Measurements from ENCODE around the gene CCDC138. TPM values are rescaled to one million over a fixed set of nuclear protein-coding genes. Genes with fewer than 3 reads are reported as not detected.
"Not testable (repeated sequence)": the region's sequence is repeated elsewhere in the genome, so short reads cannot be mapped to it uniquely, and the experiment has no call there.

CCDC138 gene
- total RNA-seq = 3.8 TPM
- long read RNA-seq, partial matches to known transcripts = 2 of 9 reads
- long read RNA-seq, other reads (novel, unspliced or antisense) = 4 of 9 reads

DNA sequence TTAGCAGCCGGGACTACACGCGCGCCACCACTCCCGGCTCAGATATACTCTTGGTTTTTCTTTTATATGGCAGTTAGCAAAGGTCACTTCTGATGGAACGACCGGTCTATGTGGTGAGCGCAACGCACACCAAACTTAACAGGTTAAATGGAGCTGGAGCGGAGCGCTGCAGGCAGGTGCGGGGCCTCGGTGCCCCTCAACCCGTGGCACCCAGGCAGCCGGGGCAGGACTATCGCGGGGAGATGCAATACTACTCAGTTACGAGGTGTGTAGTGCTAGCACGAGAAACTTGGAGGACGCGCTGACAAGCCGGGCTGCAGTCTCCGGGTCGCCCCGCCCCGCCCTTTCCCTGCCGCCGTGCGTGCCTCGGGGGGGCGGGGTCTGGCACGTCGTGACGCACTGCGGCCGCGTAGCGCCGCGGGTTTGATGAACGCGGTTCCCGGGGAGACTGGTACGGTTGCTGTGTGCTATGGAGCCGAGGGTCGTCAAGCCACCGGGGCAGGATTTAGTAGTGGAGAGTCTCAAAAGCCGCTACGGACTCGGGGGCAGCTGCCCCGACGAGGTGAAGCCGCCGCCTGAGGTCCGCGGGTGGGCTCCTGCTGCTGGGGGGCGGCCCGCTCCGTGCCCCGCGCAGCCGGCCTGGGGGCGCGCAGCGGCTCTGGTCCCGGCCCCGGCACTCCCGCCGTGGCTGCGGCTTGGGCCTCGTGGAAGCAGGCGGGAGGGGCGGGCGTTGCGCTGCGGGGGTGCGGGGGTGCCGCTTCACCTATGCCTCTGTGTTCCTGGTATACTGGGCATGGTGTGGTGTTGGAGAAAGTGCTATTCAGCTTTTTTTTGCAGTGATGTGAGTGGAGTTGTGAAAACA, at the start of gene CCDC138:
Gene CCDC138 (plus strand): TSS at position 418 of the 862 bp plus-strand sequence. CDS start 52 bp downstream, at position 470.
- DNase-seq (ENCODE audit: low spot score) = peak; percentile 95

DNA sequence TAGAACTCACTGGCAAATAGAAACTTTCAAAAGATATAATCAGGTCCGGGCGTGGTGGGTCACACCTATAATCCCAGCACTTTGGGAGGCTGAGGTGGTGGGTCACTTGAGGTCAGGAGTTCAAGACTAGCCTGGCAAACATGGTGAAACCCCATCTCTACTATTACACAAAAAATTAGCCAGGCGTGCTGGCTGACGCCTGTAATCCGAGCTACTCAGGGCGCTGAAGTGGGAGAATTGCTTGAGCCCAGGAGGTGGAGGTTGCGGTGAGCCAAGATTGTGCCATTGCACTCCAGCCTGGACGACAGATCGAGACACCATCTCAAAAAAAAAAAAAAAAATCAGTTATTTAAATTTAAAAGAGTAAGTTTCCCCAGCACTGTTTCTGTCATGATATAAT, 28.6 kb upstream of the CCDC138 start:
- not testable (repeated sequence) for DNase-seq (ENCODE audit: low spot score)

- DNase-seq (ENCODE audit: low spot score) = not testable (repeated sequence)
Observed at GRCh38 chr2:108762618-108763017, 24.0 kb upstream of the CCDC138 start.

DNA sequence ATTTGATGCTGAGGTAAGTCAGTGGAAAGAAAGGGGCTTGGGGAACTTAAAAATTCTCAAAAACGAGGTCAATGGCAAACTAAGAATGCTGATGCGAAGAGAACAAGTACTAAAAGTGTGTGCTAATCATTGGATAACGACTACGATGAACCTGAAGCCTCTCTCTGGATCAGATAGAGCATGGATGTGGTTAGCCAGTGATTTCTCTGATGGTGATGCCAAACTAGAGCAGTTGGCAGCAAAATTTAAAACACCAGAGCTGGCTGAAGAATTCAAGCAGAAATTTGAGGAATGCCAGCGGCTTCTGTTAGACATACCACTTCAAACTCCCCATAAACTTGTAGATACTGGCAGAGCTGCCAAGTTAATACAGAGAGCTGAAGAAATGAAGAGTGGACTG, 19.9 kb upstream of the CCDC138 start:
- DNase-seq (ENCODE audit: low spot score) = not testable (repeated sequence)

DNA sequence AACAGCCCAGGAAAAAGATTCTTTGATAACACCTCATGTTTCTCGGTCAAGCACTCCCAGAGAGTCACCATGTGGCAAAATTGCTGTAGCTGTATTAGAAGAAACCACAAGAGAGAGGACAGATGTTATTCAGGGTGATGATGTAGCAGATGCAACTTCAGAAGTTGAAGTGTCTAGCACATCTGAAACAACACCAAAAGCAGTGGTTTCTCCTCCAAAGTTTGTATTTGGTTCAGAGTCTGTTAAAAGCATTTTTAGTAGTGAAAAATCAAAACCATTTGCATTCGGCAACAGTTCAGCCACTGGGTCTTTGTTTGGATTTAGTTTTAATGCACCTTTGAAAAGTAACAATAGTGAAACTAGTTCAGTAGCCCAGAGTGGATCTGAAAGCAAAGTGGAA, 18.7 kb upstream of the CCDC138 start:
- not testable (repeated sequence) for DNase-seq (ENCODE audit: low spot score)

DNA sequence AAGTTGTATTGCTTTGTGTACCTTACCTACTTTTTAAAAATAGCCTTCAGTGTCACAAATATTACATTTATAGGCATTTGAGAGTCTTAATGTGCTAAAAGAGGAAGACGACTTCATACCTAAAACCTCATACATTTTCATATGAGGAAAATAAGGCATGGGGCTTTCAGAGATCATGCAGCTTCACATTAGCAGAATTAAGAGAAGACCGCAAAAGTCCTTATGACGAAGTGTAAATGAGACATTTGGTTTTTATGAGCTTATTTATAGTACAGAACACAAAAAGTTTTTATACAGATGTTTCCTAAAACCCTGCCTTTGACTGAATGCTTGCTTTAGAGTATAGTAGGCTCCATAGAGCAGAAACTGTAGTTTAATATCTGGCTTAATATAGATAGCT, 10.1 kb upstream of the CCDC138 start:
- no peak for DNase-seq (ENCODE audit: low spot score)

DNA sequence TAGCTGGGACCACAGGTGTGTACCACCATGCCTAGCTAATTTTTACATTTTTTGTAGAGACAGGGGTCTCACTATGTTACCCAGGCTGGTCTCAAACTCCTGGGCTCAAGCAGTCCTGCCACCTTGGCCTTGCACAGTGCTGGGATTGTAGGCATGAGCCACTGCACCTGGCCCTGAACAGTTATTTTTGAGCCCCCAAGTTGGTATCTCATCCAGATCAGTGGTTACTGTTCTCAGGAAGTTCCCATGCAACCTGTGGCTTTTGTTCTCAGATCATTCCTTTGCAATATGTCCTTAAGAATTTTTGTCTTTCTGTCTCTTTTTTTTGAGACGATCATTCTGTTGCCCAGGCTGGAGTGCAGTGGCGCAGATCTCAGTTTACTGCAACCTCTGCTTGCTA, 7.7 kb upstream of the CCDC138 start:
- DNase-seq (ENCODE audit: low spot score) = no peak

DNA sequence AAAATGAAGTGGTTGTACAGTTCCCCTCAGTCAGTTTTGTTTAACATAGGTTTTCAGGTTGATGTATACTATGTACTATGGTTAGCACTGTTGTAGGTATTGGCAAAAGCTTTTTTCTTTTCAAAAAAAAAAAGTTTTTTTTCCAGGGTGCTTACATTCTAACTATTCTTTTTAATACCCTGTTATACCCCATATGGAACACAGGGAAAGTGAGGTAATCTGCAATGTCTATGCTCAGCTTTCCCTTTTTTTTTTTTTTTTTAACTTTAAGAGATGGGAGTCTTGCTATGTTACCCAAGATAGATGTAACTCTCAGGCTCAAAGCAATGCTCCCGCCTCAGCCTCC, 590 bp upstream of the CCDC138 start:
- DNase-seq (ENCODE audit: low spot score) = no peak

- DNase-seq (ENCODE audit: low spot score) = no peak
Observed at GRCh38 chr2:108787216-108787541, 608 bp downstream of the CCDC138 start.

GRCh38 chr2:108803045-108803736, 16.6 kb downstream of the CCDC138 start:
- DNase-seq (ENCODE audit: low spot score) = no peak

GRCh38 chr2:108805032-108805431, 18.5 kb downstream of the CCDC138 start:
- no peak for DNase-seq (ENCODE audit: low spot score)

DNA sequence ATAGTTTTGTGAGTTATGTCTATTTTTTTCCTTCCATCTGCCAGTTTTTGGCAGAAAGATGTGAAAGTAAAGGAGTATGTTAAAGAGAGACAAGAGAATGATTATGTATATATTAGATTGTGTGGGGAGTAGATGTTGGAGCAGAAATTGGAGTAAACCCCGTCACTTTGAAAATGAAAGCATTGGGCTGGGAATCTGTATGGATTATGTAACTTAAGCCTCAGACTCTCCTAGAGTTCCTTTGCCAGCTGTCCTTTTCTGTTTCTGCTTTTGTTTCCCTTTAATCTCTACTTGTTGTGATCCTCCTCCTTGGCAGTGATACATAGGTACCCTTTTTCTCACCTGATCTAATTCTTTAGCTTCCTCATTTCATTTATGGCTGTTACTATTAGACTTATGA, 19.2 kb downstream of the CCDC138 start:
- no peak for DNase-seq (ENCODE audit: low spot score)

- no peak for DNase-seq (ENCODE audit: low spot score)
Observed at GRCh38 chr2:108806371-108807113, 20.0 kb downstream of the CCDC138 start.

DNA sequence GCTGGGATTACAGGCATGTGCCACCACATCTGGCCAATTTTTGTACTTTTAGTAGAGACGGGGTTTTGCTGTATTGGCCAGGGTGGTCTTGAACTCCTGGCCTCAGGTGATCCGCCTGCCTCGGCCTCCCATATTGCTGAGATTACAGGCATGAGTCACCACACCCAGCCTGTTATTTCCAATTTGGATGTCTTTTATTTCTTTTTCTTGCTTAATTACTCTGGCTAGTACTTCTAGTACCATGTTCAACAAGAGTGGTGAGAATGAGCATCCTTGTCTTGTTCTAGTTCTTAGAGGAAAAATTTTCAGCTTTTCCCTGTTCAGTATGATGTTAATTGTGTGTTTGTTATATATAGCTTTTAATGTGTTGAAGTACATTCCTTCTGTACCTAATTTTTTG, 23.4 kb downstream of the CCDC138 start:
- DNase-seq (ENCODE audit: low spot score) = no peak

GRCh38 chr2:108810993-108811957, 24.7 kb downstream of the CCDC138 start:
- no peak for DNase-seq (ENCODE audit: low spot score)

DNA sequence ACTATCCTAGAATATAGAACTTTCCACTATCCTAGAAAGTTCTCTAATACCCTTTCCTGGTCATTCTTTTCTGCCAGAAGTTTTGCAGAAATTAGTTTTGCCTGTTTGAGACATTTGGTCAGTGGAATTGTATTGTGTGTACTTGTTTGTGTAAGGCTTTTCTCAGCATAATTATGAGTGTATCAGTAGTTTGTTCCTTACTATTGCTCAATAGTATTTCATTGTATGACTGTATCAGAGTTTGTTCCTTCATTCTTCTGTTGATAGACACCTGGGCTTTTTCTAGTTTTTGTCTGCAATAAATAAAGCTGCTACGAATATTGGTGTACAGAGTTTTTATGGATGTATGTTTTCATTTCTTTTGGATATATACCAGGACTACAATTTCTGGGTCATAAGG, 27.2 kb downstream of the CCDC138 start:
- DNase-seq (ENCODE audit: low spot score) = no peak

DNA sequence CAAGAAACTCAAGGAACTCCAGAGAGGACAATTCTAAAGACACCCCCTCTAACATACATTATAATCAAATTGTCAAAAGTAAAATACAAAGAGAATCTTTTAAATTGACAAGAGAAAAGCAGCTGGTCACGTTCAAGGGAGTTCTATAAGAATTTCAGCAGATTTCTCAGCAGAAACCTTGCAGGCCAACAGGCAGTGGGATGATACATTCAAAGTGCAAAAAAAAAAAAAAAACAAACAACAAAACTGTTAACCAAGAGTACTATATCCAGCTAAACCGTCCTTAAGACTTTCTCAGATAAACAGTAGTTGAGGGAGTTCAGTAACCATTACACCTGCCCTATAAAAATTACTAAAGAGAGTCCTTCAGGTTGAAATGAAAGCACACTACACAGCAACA, 33.9 kb downstream of the CCDC138 start:
- no peak for DNase-seq (ENCODE audit: low spot score)

DNA sequence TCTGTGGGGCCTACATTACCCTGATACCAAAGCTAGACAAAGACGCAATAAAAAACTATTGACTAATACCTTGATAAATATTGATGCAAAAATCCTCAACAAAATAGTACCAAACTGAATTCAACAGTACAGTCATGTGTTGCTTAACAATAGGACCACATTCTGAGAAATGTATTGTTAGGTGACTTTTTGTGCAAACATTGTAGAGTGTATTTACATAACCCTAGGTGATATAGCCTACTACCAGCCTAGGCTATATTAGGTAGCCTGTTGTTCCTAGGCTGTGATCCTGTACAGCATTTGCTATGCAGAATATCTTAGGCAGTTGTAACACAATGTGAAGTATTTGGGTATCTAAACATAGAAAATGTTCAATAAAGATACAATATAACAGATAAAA, 36.7 kb downstream of the CCDC138 start:
- DNase-seq (ENCODE audit: low spot score) = no peak

DNA sequence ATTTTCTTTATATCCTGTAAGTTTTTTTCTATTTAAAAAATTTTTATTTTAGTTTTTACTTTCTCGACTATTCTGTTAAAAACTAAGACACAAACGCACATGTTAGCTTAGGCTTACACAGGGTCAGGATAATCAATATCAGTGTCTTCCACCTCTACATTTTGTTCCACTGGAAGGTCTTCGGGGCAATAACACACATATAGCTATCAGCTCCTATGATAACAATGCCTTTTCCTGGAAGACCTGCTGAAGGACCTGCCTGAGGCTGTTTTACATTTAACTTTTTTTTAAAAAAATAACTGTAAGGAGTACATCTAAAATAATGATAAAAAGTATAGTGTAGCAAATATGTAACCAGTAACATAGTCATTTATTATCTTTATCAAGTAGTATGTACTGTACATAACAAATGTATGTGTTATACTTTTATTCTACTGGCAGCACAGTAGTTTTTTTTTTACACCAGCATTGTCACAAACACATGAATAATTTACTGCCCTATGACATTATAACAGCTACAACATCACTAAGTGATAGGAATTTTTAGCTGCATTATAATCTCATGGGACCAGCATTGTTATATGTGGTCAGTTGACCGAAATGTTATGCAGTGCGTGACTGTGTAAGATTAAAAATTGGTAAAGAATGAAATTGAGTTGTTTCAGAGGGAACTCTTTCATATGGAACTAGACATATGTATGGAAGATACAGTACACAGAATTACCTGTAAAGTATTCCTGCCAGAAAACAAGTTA, 37.9 kb downstream of the CCDC138 start:
- no peak for DNase-seq (ENCODE audit: low spot score)

- DNase-seq (ENCODE audit: low spot score) = no peak
Observed at GRCh38 chr2:108825254-108825653, 38.7 kb downstream of the CCDC138 start.

Measured in mesenteric fat pad (tissue), 1 donor.